Liver (tissue), 9 donors: ENCODE results near the gene AKAP7. TPM values are rescaled to one million over a fixed set of nuclear protein-coding genes. Genes with fewer than 3 reads are reported as not detected.
"Not testable (repeated sequence)": the region's sequence is repeated elsewhere in the genome, so short reads cannot be mapped to it uniquely, and the experiment has no call there.

ENCODE experiments used
- DNase-seq: peaks from one replicate; pipeline ENCODE4 v3.0.0-alpha.2; 2017; ENCODE audit warnings: low spot score
- H3K27ac ChIP-seq, 2 donors: one replicate each; pipeline ENCODE4 v1.7.0; 2013; ENCODE audit warnings: inconsistent platforms in 2 of 2, low read length in 2 of 2, control low read depth in 1 of 2, low read depth in 1 of 2, mild to moderate bottlenecking in 1 of 2
- H3K27me3 ChIP-seq, 4 donors: one replicate each; pipeline versions ENCODE4 v1.6.1 to v1.7.0; 2013; ENCODE audit warnings: low read length in 3 of 4, inconsistent platforms in 1 of 4, mild to moderate bottlenecking in 1 of 4, moderate library complexity in 1 of 4; ENCODE audit not compliant: control insufficient read depth in 4 of 4, insufficient read depth in 4 of 4
- H3K36me3 ChIP-seq, 4 donors: one replicate each; pipeline versions ENCODE4 v1.6.1 to v1.7.0; 2013; ENCODE audit warnings: low read length in 3 of 4, mild to moderate bottlenecking in 3 of 4, low read depth in 1 of 4, moderate library complexity in 1 of 4; ENCODE audit not compliant: control insufficient read depth in 4 of 4, insufficient read depth in 3 of 4
- H3K4me1 ChIP-seq, 4 donors: one replicate each; pipeline versions ENCODE4 v1.6.1 to v1.7.0; 2013; ENCODE audit warnings: low read length in 3 of 4, mild to moderate bottlenecking in 3 of 4, moderate library complexity in 1 of 4; ENCODE audit not compliant: control insufficient read depth in 4 of 4, insufficient read depth in 4 of 4
- H3K4me3 ChIP-seq, 3 donors: one replicate each; pipeline versions ENCODE4 v1.6.1 to v1.7.0; 2013; ENCODE audit warnings: low read length in 3 of 3, control low read depth in 1 of 3, low read depth in 1 of 3, mild to moderate bottlenecking in 1 of 3
- H3K9ac ChIP-seq, 2 donors: one replicate each; pipeline ENCODE4 v1.7.0; 2013; ENCODE audit warnings: low read length in 2 of 2, mild to moderate bottlenecking in 2 of 2, moderate library complexity in 2 of 2, control low read depth in 1 of 2, low read depth in 1 of 2
- H3K9me3 ChIP-seq, 4 donors: one replicate each; pipeline versions ENCODE4 v1.6.1 to v1.7.0; 2013; ENCODE audit warnings: low read length in 3 of 4; ENCODE audit not compliant: control insufficient read depth in 4 of 4
- EGR1 ChIP-seq, 2 donors: IDR thresholded peaks; 2 replicates each; pipeline ENCODE4 v1.6.1; 2016 to 2018; ENCODE audit warnings: antibody characterized with exemption in 2 of 2, low read depth in 2 of 2
- FOXA1 ChIP-seq: IDR thresholded peaks from 2 replicates; pipeline ENCODE4 v1.6.1; 2016; ENCODE audit warnings: antibody characterized with exemption
- FOXA2 ChIP-seq: IDR thresholded peaks from 2 replicates; pipeline ENCODE4 v1.6.1; 2016; ENCODE audit warnings: antibody characterized with exemption
- GABPA ChIP-seq, 2 donors: IDR thresholded peaks in 1 of 2; conservative IDR thresholded peaks in 1 of 2; 2 replicates each; pipeline ENCODE4 v1.6.1; 2016; ENCODE audit warnings: antibody characterized with exemption in 2 of 2, mild to moderate bottlenecking in 1 of 2, moderate library complexity in 1 of 2
- HNF4A ChIP-seq, 2 donors: conservative IDR thresholded peaks; 2 replicates each; pipeline ENCODE4 v1.6.1; 2016; ENCODE audit warnings: antibody characterized with exemption in 2 of 2, mild to moderate bottlenecking in 2 of 2
- JUND ChIP-seq, 2 donors: IDR thresholded peaks; 2 replicates each; pipeline ENCODE4 v1.6.1; 2016; ENCODE audit warnings: antibody characterized with exemption in 2 of 2
- NR2F2 ChIP-seq: IDR thresholded peaks from 2 replicates; pipeline ENCODE4 v1.6.1; 2016; ENCODE audit warnings: antibody characterized with exemption
- RAD21 ChIP-seq, 2 donors: IDR thresholded peaks; 2 replicates each; pipeline ENCODE4 v1.6.1; 2016; ENCODE audit warnings: antibody characterized with exemption in 2 of 2, mild to moderate bottlenecking in 2 of 2
- RXRA ChIP-seq, 2 donors: IDR thresholded peaks; 2 replicates each; pipeline ENCODE4 v1.6.1; 2017 to 2018; ENCODE audit warnings: antibody characterized with exemption in 2 of 2, mild to moderate bottlenecking in 1 of 2
- YY1 ChIP-seq: IDR thresholded peaks from 2 replicates; pipeline ENCODE4 v1.6.1; 2016; ENCODE audit warnings: antibody characterized with exemption, mild to moderate bottlenecking
- WGBS: extraction: QIAGEN DNeasy Blood & Tissue Kit; methylation state at CpG from one replicate; pipeline ENCODE4 v1.1.7; 2013; 5-methylcytosine and 5-hydroxymethylcytosine counted together
- polyA plus RNA-seq, 2 donors: library from polyadenylated mRNA; stranded (reverse) in 1 of 2; unstranded in 1 of 2; fragments of 200-250 nt in 1 of 2; fragments of >200 nt in 1 of 2; fragmentation: Nextera tagmentation in 1 of 2; extraction: Ambion mirVana in 1 of 2; gene quantifications; one replicate each; pipeline versions ENCODE4 v1.2.1 to v1.2.3, GENCODE V29; 2013 to 2015
- total RNA-seq, 2 donors: library from RNA; depleted of rRNA; stranded (reverse); fragments of >200 nt; gene quantifications; one replicate each; pipeline ENCODE4 v1.2.3, GENCODE V29; 2014
- TF ChIP-seq, protein P1 (sequence below): IDR thresholded peaks from 2 replicates; pipeline ENCODE4 v1.6.1; 2016; ENCODE audit warnings: antibody characterized with exemption, mild to moderate bottlenecking
- TF ChIP-seq, protein P2 (sequence below): IDR thresholded peaks from 2 replicates; pipeline ENCODE4 v1.6.1; 2016; ENCODE audit warnings: antibody characterized with exemption
- TF ChIP-seq, protein P3 (sequence below): IDR thresholded peaks from 2 replicates; pipeline ENCODE4 v1.6.1; 2016; ENCODE audit warnings: antibody characterized with exemption
- TF ChIP-seq, protein P4 (sequence below): fragments of 150-350 bp; IDR thresholded peaks from 2 replicates; pipeline ENCODE4 v1.5.1; 2017; ENCODE audit warnings: improper control_type of control experiment, low read depth, low read length; ENCODE audit not compliant: missing input control
- donor health status: healthy.
- donor health status: healthy.
- donor health status: healthy.
- donor health status: healthy.
- donor health status: healthy.

AKAP7 gene
- total and polyA plus RNA-seq, 4 donors = 7.9 to 25.4 (median 17.7) TPM

DNA sequence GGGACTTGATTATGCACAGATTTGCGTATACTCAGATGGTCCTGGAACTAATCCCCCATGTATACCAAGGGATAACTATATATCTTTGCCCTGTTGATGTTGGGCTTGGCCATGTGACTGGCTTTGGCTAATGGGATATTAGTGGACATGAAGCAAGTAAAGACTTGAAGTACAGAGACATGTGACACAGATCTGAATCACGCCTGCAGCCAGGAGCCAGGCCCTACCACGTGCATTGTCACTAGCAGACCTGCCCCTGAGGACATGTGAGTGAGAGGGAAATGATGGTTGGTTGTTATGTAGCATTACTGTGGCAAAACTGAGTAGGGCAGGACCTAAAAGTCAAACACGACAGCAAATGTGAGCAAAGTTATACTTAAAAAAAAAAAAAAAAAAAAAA is 155.7 kb downstream of the AKAP7 start (continued):
- TF ChIP-seq, protein P1, sequence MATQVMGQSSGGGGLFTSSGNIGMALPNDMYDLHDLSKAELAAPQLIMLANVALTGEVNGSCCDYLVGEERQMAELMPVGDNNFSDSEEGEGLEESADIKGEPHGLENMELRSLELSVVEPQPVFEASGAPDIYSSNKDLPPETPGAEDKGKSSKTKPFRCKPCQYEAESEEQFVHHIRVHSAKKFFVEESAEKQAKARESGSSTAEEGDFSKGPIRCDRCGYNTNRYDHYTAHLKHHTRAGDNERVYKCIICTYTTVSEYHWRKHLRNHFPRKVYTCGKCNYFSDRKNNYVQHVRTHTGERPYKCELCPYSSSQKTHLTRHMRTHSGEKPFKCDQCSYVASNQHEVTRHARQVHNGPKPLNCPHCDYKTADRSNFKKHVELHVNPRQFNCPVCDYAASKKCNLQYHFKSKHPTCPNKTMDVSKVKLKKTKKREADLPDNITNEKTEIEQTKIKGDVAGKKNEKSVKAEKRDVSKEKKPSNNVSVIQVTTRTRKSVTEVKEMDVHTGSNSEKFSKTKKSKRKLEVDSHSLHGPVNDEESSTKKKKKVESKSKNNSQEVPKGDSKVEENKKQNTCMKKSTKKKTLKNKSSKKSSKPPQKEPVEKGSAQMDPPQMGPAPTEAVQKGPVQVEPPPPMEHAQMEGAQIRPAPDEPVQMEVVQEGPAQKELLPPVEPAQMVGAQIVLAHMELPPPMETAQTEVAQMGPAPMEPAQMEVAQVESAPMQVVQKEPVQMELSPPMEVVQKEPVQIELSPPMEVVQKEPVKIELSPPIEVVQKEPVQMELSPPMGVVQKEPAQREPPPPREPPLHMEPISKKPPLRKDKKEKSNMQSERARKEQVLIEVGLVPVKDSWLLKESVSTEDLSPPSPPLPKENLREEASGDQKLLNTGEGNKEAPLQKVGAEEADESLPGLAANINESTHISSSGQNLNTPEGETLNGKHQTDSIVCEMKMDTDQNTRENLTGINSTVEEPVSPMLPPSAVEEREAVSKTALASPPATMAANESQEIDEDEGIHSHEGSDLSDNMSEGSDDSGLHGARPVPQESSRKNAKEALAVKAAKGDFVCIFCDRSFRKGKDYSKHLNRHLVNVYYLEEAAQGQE = no peak
- TF ChIP-seq RAD21 (IDR thresholded peaks at IDR 0.05) (no peak), RXRA (IDR thresholded peaks at IDR 0.05) (no peak)

DNA sequence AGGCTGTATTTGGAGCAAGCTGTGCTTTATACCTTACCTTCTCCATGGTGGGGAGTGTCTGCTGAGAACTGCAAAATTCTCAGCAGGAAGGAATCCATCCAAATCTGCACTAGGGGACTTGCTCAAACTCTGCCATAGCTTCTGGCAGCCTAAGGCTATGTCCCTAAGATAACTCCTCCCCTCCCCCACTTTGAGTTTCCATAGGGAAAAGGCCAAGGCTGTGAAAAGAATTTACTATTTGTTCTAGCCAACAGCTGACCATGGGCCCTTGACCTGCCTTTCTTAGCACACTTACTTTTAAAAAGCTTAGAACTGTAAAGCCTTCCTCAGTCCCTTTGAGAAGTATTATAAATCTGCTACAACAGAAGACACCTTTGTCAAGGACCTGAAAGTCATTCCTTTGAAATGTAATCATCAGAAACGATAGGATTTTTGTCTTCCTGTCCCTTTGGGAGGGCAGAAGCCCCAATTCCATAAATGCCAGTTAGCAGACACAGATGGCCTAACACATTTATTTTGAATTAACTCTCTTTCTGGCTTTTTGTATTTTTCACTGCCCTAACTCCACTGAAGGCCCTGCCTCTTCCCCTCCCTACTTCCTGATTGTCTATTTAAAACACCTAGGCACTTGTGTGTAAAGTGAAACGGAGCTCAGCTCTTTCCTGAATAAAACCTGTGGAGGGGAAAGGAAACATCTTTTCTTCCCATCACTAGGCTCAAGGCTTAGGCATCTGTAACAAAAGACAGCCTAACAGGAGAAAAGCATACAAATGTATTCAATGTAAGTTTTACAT is 157.1 kb downstream of the AKAP7 start:
- Histone ChIP-seq H3K9ac (no peak overlapping the region), H3K27me3 (no peaks in the 10 kb centered on the region), H3K27ac (no peak overlapping the region), H3K4me3 (no peak overlapping the region), H3K9me3 (no peaks in the 10 kb centered on the region), H3K36me3 (no peaks in the 10 kb centered on the region), H3K4me1 (no peaks in the 10 kb centered on the region)
- no peak for DNase-seq
- WGBS = 51% methylated on average over 2 of the region's 2 CpGs
- TF ChIP-seq HNF4A (conservative IDR thresholded peaks at IDR 0.05) = no peak
- TF ChIP-seq RAD21 (IDR thresholded peaks at IDR 0.05) = no peak
- no peak for TF ChIP-seq NR2F2
- TF ChIP-seq, protein P2, sequence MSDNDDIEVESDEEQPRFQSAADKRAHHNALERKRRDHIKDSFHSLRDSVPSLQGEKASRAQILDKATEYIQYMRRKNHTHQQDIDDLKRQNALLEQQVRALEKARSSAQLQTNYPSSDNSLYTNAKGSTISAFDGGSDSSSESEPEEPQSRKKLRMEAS = no peak

DNA sequence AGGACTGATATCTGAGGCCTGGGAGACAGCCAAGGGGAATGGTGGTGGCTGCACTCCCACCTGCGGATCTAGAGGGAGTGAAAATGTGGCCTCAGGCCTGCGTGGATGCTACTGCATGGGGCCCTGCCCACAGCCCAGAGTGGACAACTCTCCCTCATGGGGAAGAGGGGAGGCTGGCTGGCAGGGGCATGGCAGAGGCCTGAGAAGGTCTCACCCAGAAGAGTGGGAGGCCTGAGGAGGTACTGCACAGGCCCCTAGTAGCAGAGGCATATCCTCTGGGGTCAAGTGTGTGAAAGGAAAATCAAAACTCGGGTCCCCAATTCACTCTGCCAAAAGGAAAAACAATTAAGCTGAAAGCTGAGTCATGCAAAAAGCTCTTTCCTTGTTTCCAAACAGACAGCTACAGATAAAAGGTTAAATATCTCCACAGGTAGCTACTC is 158.2 kb downstream of the AKAP7 start:
- TF ChIP-seq, protein P2 = no peak
- Histone ChIP-seq H3K36me3 (no peaks in the 10 kb centered on the region), H3K27ac (no peak overlapping the region), H3K4me1 (no peaks in the 10 kb centered on the region), H3K9ac (no peak overlapping the region), H3K4me3 (no peak overlapping the region), H3K9me3 (no peaks in the 10 kb centered on the region), H3K27me3 (no peaks in the 10 kb centered on the region)
- DNase-seq = no peak
- 79% methylated on average over 3 of the region's 3 CpGs for WGBS

DNA sequence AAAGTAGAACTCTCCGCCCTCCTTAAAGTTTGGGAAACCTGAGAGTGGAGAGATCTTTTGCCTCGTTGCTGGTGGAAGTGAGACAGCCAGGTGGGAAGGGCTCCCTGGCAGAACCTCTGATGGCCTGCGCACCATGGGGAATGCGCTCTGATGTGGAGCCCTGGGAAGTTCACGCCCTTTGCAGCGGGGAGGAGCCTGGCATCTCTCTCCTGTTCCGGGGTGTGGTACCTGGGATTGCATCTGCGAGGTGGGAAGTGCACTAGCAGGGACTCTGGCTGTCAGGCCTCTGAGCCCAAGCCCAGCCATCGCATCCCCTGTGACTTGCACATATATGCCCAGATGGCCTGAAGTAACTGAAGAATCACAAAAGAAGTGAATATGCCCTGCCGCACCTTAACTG is 159.8 kb downstream of the AKAP7 start:
- Histone ChIP-seq H3K4me1 (no peaks in the 10 kb centered on the region), H3K9ac (no peak overlapping the region), H3K9me3 (no peaks in the 10 kb centered on the region), H3K4me3 (no peak overlapping the region), H3K36me3 (no peaks in the 10 kb centered on the region), H3K27ac (no peak overlapping the region), H3K27me3 (no peaks in the 10 kb centered on the region)
- no peak for DNase-seq
- WGBS = 97% methylated on average over 10 of the region's 10 CpGs
- no peak for TF ChIP-seq NR2F2
- TF ChIP-seq FOXA2 = no peak
- TF ChIP-seq EGR1 (IDR thresholded peaks at IDR 0.05; ENCODE audit: low read depth in 2 of 2) = no peak
- TF ChIP-seq JUND (IDR thresholded peaks at IDR 0.05) = no peak
- no peak for TF ChIP-seq FOXA1
- TF ChIP-seq, protein P3, sequence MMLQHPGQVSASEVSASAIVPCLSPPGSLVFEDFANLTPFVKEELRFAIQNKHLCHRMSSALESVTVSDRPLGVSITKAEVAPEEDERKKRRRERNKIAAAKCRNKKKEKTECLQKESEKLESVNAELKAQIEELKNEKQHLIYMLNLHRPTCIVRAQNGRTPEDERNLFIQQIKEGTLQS = no peak
- TF ChIP-seq, protein P2 = no peak
- no peak for TF ChIP-seq GABPA (IDR thresholded peaks at IDR 0.05 in 1 of 2, conservative IDR thresholded peaks at IDR 0.05 in 1 of 2)
- TF ChIP-seq, protein P4, sequence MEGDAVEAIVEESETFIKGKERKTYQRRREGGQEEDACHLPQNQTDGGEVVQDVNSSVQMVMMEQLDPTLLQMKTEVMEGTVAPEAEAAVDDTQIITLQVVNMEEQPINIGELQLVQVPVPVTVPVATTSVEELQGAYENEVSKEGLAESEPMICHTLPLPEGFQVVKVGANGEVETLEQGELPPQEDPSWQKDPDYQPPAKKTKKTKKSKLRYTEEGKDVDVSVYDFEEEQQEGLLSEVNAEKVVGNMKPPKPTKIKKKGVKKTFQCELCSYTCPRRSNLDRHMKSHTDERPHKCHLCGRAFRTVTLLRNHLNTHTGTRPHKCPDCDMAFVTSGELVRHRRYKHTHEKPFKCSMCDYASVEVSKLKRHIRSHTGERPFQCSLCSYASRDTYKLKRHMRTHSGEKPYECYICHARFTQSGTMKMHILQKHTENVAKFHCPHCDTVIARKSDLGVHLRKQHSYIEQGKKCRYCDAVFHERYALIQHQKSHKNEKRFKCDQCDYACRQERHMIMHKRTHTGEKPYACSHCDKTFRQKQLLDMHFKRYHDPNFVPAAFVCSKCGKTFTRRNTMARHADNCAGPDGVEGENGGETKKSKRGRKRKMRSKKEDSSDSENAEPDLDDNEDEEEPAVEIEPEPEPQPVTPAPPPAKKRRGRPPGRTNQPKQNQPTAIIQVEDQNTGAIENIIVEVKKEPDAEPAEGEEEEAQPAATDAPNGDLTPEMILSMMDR = no peak
- TF ChIP-seq RXRA (IDR thresholded peaks at IDR 0.05) = no peak
- TF ChIP-seq RAD21 (IDR thresholded peaks at IDR 0.05) = no peak
- TF ChIP-seq YY1 = no peak

DNA sequence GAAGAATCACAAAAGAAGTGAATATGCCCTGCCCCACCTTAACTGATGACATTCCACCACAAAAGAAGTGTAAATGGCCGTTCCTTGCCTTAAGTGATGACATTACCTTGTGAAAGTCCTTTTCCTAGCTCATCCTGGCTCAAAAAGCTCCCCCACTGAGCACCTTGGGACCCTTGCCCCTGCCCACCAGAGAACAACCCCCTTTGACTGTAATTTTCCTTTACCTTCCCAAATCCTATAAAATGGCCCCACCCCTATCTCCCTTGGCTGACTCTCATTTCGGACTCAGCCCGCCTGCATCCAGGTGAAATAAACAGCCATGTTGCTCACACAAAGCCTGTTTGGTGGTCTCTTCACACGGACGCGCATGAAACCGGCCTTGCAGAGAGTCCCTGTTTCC is 165.6 kb downstream of the AKAP7 start:
- not testable (repeated sequence) for H3K4me3 ChIP-seq, DNase-seq, H3K9me3 ChIP-seq, H3K4me1 ChIP-seq, H3K36me3 ChIP-seq, H3K9ac ChIP-seq, H3K27me3 ChIP-seq, H3K27ac ChIP-seq
- 94% methylated on average over 7 of the region's 7 CpGs for WGBS
